HCT116 (cell line): ENCODE results near the gene TSPAN5. TPM values are rescaled to one million over a fixed set of nuclear protein-coding genes. Genes with fewer than 3 reads are reported as not detected.

Experiments
- ATAC-seq: fragments of 200-7000 bp; cut with Tn5 transposase; 2 replicates; pipeline ENCODE4 v1.9.1; 2020; ENCODE audit warnings: mild to moderate bottlenecking, moderate library complexity
- BruUV-seq: library from RNA; stranded (reverse); fragments of 400-500 nt; replicated peaks from 2 replicates; lab custom pipeline; 2021; lab: Mats Ljungman, UMichigan
- CTCF ChIA-PET: fragments of 300-600 bp; sonication (Branson Sonifier 250); formaldehyde crosslinking; loops from one replicate; lab custom pipeline; 2021; ENCODE audit warnings: antibody characterized with exemption; lab: Charles Lee
- POLR2A ChIA-PET: fragments of 300-600, 350-600 bp; sonication (Branson Sonifier 250); formaldehyde crosslinking; loops from one replicate; lab custom pipeline; 2021; ENCODE audit warnings: antibody characterized with exemption; lab: Charles Lee
- RAD21 ChIA-PET, 2 experiments: fragments of 300-600 bp; sonication (Branson Sonifier 250); formaldehyde crosslinking; loops; one replicate each; lab custom pipeline; 2023; ENCODE audit warnings: low total read pairs in 2 of 2; ENCODE audit not compliant: uncharacterized antibody in 2 of 2, unreplicated experiment in 2 of 2, low non-redundant PET in 1 of 2; lab: Charles Lee
- DNase-seq: peaks from one replicate; pipeline ENCODE4 v3.0.0-alpha.2; 2010; ENCODE audit warnings: low read depth, low spot score
- H2AFZ ChIP-seq: fragments of 200-600 bp; shearing (Covaris generic), sonication (generic); 2 replicates; pipeline ENCODE4 v1.6.1; 2017; ENCODE audit warnings: low read depth, mixed run types, mixed read lengths, antibody characterized with exemption, low read length; ENCODE audit not compliant: poor library complexity, severe bottlenecking
- H3K27ac ChIP-seq: 2 replicates; pipeline ENCODE4 v1.5.1; 2012; ENCODE audit warnings: low read depth, low read length
- H3K27me3 ChIP-seq: fragments of 200-600 bp; sonication (generic); 2 replicates; pipeline ENCODE4 v1.6.1; 2016; ENCODE audit warnings: mixed run types, low read length, mixed read lengths; ENCODE audit not compliant: insufficient read depth
- H3K36me3 ChIP-seq, 2 experiments: fragments of 200-500 bp in 1 of 2; fragments of 200-600 bp in 1 of 2; sonication (Bioruptor generic) in 1 of 2; sonication (generic) in 1 of 2; 2 replicates each; pipeline versions ENCODE4 v1.5.1 to v1.6.1; 2014 to 2016; ENCODE audit warnings: low read length in 2 of 2, inconsistent platforms in 1 of 2, mixed read lengths in 1 of 2, mixed run types in 1 of 2; ENCODE audit not compliant: insufficient read depth in 2 of 2, control insufficient read depth in 1 of 2
- H3K4me1 ChIP-seq, 2 experiments: fragments of 200-600 bp in 1 of 2; sonication (generic) in 1 of 2; 2 replicates each; pipeline versions ENCODE4 v1.5.1 to v1.6.1; 2012 to 2017; ENCODE audit warnings: low read length in 2 of 2, inconsistent platforms in 1 of 2, mild to moderate bottlenecking in 1 of 2, mixed read lengths in 1 of 2, mixed run types in 1 of 2, moderate library complexity in 1 of 2; ENCODE audit not compliant: insufficient read depth in 2 of 2, control insufficient read depth in 1 of 2
- H3K4me2 ChIP-seq: fragments of 200-600 bp; sonication (generic); 2 replicates; pipeline ENCODE4 v1.6.1; 2017; ENCODE audit warnings: mixed run types, low read length, mixed read lengths
- H3K4me3 ChIP-seq, 2 experiments: fragments of 200-600 bp in 1 of 2; sonication (generic) in 1 of 2; replicated peaks in 1 of 2; 2 replicates each; pipeline ENCODE4 v1.5.1; 2011 to 2016; ENCODE audit warnings: low read length in 2 of 2, control low read depth in 1 of 2, low read depth in 1 of 2, mild to moderate bottlenecking in 1 of 2, mixed read lengths in 1 of 2, mixed run types in 1 of 2
- H3K79me2 ChIP-seq: fragments of 200-600 bp; sonication (generic); 2 replicates; pipeline ENCODE4 v1.6.1; 2017; ENCODE audit warnings: mild to moderate bottlenecking, mixed run types, low read length, moderate library complexity, mixed read lengths; ENCODE audit not compliant: insufficient read depth
- H3K9ac ChIP-seq: fragments of 200-600 bp; sonication (generic); 2 replicates; pipeline ENCODE4 v1.6.1; 2016; ENCODE audit warnings: low read length, mixed read lengths
- H3K9me2 ChIP-seq: fragments of 200-600 bp; sonication (generic), shearing (Covaris generic); 2 replicates; pipeline ENCODE4 v1.6.1; 2017; ENCODE audit warnings: mixed run types, mild to moderate bottlenecking, moderate library complexity; ENCODE audit not compliant: insufficient read depth
- H3K9me3 ChIP-seq, 2 experiments: fragments of 200-500 bp in 1 of 2; fragments of 200-600 bp in 1 of 2; sonication (Bioruptor generic) in 1 of 2; sonication (generic) in 1 of 2; 2 replicates each; pipeline ENCODE4 v1.6.1; 2014 to 2017; ENCODE audit warnings: low read length in 2 of 2, mixed read lengths in 2 of 2, inconsistent platforms in 1 of 2, low read depth in 1 of 2, mild to moderate bottlenecking in 1 of 2, mixed run types in 1 of 2, moderate library complexity in 1 of 2; ENCODE audit not compliant: control insufficient read depth in 1 of 2, insufficient read depth in 1 of 2
- H4K20me1 ChIP-seq: fragments of 200-600 bp; sonication (generic), shearing (Covaris generic); 2 replicates; pipeline ENCODE4 v1.6.1; 2017; ENCODE audit warnings: mixed run types, mild to moderate bottlenecking, moderate library complexity; ENCODE audit not compliant: insufficient read depth
- CBX3 ChIP-seq: IDR thresholded peaks from 2 replicates; pipeline ENCODE4 v1.6.1; 2012; ENCODE audit warnings: low read depth
- CEBPB ChIP-seq: IDR thresholded peaks from 2 replicates; pipeline ENCODE4 v1.6.1; 2012; ENCODE audit warnings: low read depth
- CTCF ChIP-seq, 3 experiments: fragments of 200-600 bp in 1 of 3; sonication (generic) in 1 of 3; IDR thresholded peaks in 2 of 3; conservative IDR thresholded peaks in 1 of 3; 2 replicates each; pipeline ENCODE4 v1.5.1; 2012 to 2017; ENCODE audit warnings: low read depth in 2 of 3, low read length in 2 of 3, antibody characterized with exemption in 1 of 3, borderline replicate concordance in 1 of 3, control low read depth in 1 of 3, mild to moderate bottlenecking in 1 of 3, mixed read lengths in 1 of 3, mixed run types in 1 of 3, moderate library complexity in 1 of 3; ENCODE audit not compliant: insufficient read depth in 1 of 3
- EGR1 ChIP-seq: IDR thresholded peaks from 2 replicates; pipeline ENCODE4 v1.6.1; 2012; ENCODE audit warnings: low read depth
- FOSL1 ChIP-seq: IDR thresholded peaks from 2 replicates; pipeline ENCODE4 v1.6.1; 2012; ENCODE audit warnings: low read depth
- JUND ChIP-seq: IDR thresholded peaks from 2 replicates; pipeline ENCODE4 v1.6.1; 2012
- REST ChIP-seq: IDR thresholded peaks from 2 replicates; pipeline ENCODE4 v1.6.1; 2012; ENCODE audit warnings: low read depth
- ZBTB33 ChIP-seq: IDR thresholded peaks from 2 replicates; pipeline ENCODE4 v1.6.1; 2011; ENCODE audit warnings: mild to moderate bottlenecking, low read length, moderate library complexity; ENCODE audit not compliant: insufficient replicate concordance; ENCODE audit errors: extremely low read depth
- intact Hi-C: fragments of 100-400 bp; cut with micrococcal nuclease; formaldehyde crosslinking; loops from 2 replicates; pipeline ENCODE4 v1.10.0; 2022
- total RNA-seq: library from RNA; stranded (reverse); gene quantifications from one replicate; pipeline ENCODE4 v1.2.1, GENCODE V29; 2021; ENCODE audit not compliant: unreplicated experiment

Gene TSPAN5
- total RNA-seq, 1 experiment from 2014 or later = 56.8 TPM

GRCh38 chr4:98619180-98619579, 39.2 kb downstream of the TSPAN5 start:
- no peak overlapping the region for H3K27ac ChIP-seq
- H3K27me3 ChIP-seq = no peaks in the 10 kb centered on the region
- H3K4me3 ChIP-seq = no peak overlapping the region
- peaks cover 100% of the 10 kb centered on the region for H3K79me2 ChIP-seq
- no peak for DNase-seq
- no peaks in the 10 kb centered on the region for H3K9me3 ChIP-seq
- RAD21 ChIA-PET = no interaction called here
- no peak overlapping the region for H3K4me2 ChIP-seq
- BruUV-seq = no TSS peak
- CTCF ChIA-PET = no interaction called here
- no peak for TF ChIP-seq FOSL1
- no peak for TF ChIP-seq ZBTB33
- TF ChIP-seq REST = no peak
- no peak for TF ChIP-seq CEBPB
- TF ChIP-seq CTCF (IDR thresholded peaks at IDR 0.05 in 2 of 3, conservative IDR thresholded peaks at IDR 0.05 in 1 of 3; ENCODE audit: borderline replicate concordance in 1 of 3, insufficient read depth in 1 of 3, low read depth in 2 of 3, low read length in 2 of 3) = no peak
- TF ChIP-seq EGR1 = no peak
- TF ChIP-seq JUND = no peak
- TF ChIP-seq CBX3 = no peak
- H2AFZ ChIP-seq = no peak overlapping the region
- no peak for ATAC-seq
- POLR2A ChIA-PET = no interaction called here
- H3K9me2 ChIP-seq = no peaks in the 10 kb centered on the region
- intact Hi-C loops = no loop called here
- no peaks in the 10 kb centered on the region for H4K20me1 ChIP-seq
- no peaks in the 10 kb centered on the region for H3K36me3 ChIP-seq
- no peak overlapping the region for H3K9ac ChIP-seq
- peaks cover 24 to 86% of the 10 kb centered on the region in 2 experiments for H3K4me1 ChIP-seq
